H9 (cell line): ENCODE measurements around the gene ATAD2B. TPM values are rescaled to one million over a fixed set of nuclear protein-coding genes. Genes with fewer than 3 reads are reported as not detected.

ENCODE experiments used
- DNase-seq: peaks from one replicate; pipeline ENCODE4 v3.0.0-alpha.2; 2017
- H2AFZ ChIP-seq: one replicate; pipeline ENCODE4 v1.6.1; 2013; ENCODE audit warnings: mild to moderate bottlenecking, low read length, control low read depth, moderate library complexity
- H2AK5ac ChIP-seq: 2 replicates; pipeline ENCODE4 v1.6.1; 2013; ENCODE audit warnings: low read length, control low read depth, mixed read lengths; ENCODE audit not compliant: insufficient read length
- H2BK120ac ChIP-seq: one replicate; pipeline ENCODE4 v1.6.1; 2013; ENCODE audit warnings: low read depth, mild to moderate bottlenecking, low read length, control low read depth, inconsistent platforms; ENCODE audit not compliant: poor library complexity, severe bottlenecking
- H2BK12ac ChIP-seq: 2 replicates; pipeline ENCODE4 v1.6.1; 2013; ENCODE audit warnings: low read length, control low read depth, mixed read lengths, low read depth; ENCODE audit not compliant: insufficient read length
- H2BK15ac ChIP-seq: 2 replicates; pipeline ENCODE4 v1.6.1; 2013; ENCODE audit warnings: low read depth, low read length, control low read depth
- H2BK20ac ChIP-seq: one replicate; pipeline ENCODE4 v1.6.1; 2013; ENCODE audit warnings: low read depth, mild to moderate bottlenecking, low read length, control low read depth, inconsistent platforms; ENCODE audit not compliant: poor library complexity, severe bottlenecking
- H2BK5ac ChIP-seq: 2 replicates; pipeline ENCODE4 v1.6.1; 2013; ENCODE audit warnings: low read length, control low read depth, mixed read lengths; ENCODE audit not compliant: insufficient read length
- H3K14ac ChIP-seq: 2 replicates; pipeline ENCODE4 v1.6.1; 2013; ENCODE audit warnings: low read length, control low read depth; ENCODE audit not compliant: insufficient read depth
- H3K18ac ChIP-seq: 2 replicates; pipeline ENCODE4 v1.6.1; 2013; ENCODE audit warnings: low read depth, mild to moderate bottlenecking, mixed read lengths, low read length, control low read depth; ENCODE audit not compliant: insufficient read length
- H3K23ac ChIP-seq: 2 replicates; pipeline ENCODE4 v1.6.1; 2013; ENCODE audit warnings: low read length, control low read depth, mixed read lengths, low read depth; ENCODE audit not compliant: insufficient read length
- H3K23me2 ChIP-seq: 2 replicates; pipeline ENCODE4 v1.6.1; 2013; ENCODE audit warnings: low read depth, mild to moderate bottlenecking, mixed read lengths, low read length, control low read depth; ENCODE audit not compliant: insufficient read length, poor library complexity, severe bottlenecking
- H3K27ac ChIP-seq: 2 replicates; pipeline ENCODE4 v1.5.1; 2013; ENCODE audit warnings: low read length, control low read depth, mixed read lengths, low read depth; ENCODE audit not compliant: insufficient read length
- H3K27me3 ChIP-seq: 2 replicates; pipeline ENCODE4 v1.6.1; 2013; ENCODE audit warnings: low read length, control low read depth, inconsistent platforms; ENCODE audit not compliant: insufficient read depth
- H3K4ac ChIP-seq: 2 replicates; pipeline ENCODE4 v1.6.1; 2013; ENCODE audit warnings: low read depth, mild to moderate bottlenecking, control low read depth, inconsistent platforms, low read length, moderate library complexity
- H3K4me1 ChIP-seq: 2 replicates; pipeline ENCODE4 v1.6.1; 2013; ENCODE audit warnings: low read length, control low read depth, inconsistent platforms; ENCODE audit not compliant: insufficient read depth
- H3K4me2 ChIP-seq: 2 replicates; pipeline ENCODE4 v1.6.1; 2013; ENCODE audit warnings: low read length, control low read depth, mixed read lengths; ENCODE audit not compliant: insufficient read length, insufficient read depth
- H3K56ac ChIP-seq: 2 replicates; pipeline ENCODE4 v1.6.1; 2013; ENCODE audit warnings: low read depth, mild to moderate bottlenecking, mixed read lengths, low read length, control low read depth; ENCODE audit not compliant: insufficient read length
- H3K79me1 ChIP-seq: 2 replicates; pipeline ENCODE4 v1.6.1; 2013; ENCODE audit warnings: low read depth, mild to moderate bottlenecking, moderate library complexity, low read length, control low read depth, inconsistent platforms; ENCODE audit not compliant: insufficient read depth, poor library complexity, severe bottlenecking
- H3K79me2 ChIP-seq: 2 replicates; pipeline ENCODE4 v1.6.1; 2013; ENCODE audit warnings: low read length, control low read depth, inconsistent platforms; ENCODE audit not compliant: insufficient read depth
- H3K9ac ChIP-seq: 2 replicates; pipeline ENCODE4 v1.6.1; 2013; ENCODE audit warnings: low read length, control low read depth, mixed read lengths; ENCODE audit not compliant: insufficient read length; ENCODE audit errors: extremely low read depth
- H3K9me3 ChIP-seq: one replicate; pipeline ENCODE4 v1.6.1; 2013; ENCODE audit warnings: low read depth, low read length, inconsistent platforms; ENCODE audit not compliant: control insufficient read depth
- H3T11ph ChIP-seq: one replicate; pipeline ENCODE4 v1.6.1; 2013; ENCODE audit warnings: mild to moderate bottlenecking, low read length, control low read depth, inconsistent platforms
- H4K20me1 ChIP-seq: one replicate; pipeline ENCODE4 v1.6.1; 2013; ENCODE audit not compliant: control insufficient read depth, insufficient read length, insufficient read depth
- H4K5ac ChIP-seq: 2 replicates; pipeline ENCODE4 v1.6.1; 2013; ENCODE audit warnings: low read depth, mild to moderate bottlenecking, mixed read lengths, low read length, control low read depth; ENCODE audit not compliant: insufficient read length
- H4K8ac ChIP-seq: replicated peaks from 2 replicates; pipeline ENCODE4 v1.6.1; 2013; ENCODE audit warnings: low read length, control low read depth, mixed read lengths, low read depth; ENCODE audit not compliant: insufficient read length
- H4K91ac ChIP-seq: 2 replicates; pipeline ENCODE4 v1.6.1; 2013; ENCODE audit warnings: low read depth, mild to moderate bottlenecking, moderate library complexity, mixed read lengths, low read length, control low read depth; ENCODE audit not compliant: insufficient read length
- H3K27ac Mint-ChIP-seq, 3 experiments: 2 replicates in 2 of 3; 3 replicates in 1 of 3; pipeline ENCODE4 v1.8.0; 2020 to 2021; ENCODE audit warnings: mixed read lengths in 3 of 3, mild to moderate bottlenecking in 1 of 3, moderate library complexity in 1 of 3
- H3K27me3 Mint-ChIP-seq: 2 replicates; pipeline ENCODE4 v1.8.0; 2021; ENCODE audit warnings: low read depth, mild to moderate bottlenecking, moderate library complexity, mixed read lengths
- H3K36me3 Mint-ChIP-seq, 3 experiments: 2 replicates in 2 of 3; 3 replicates in 1 of 3; pipeline ENCODE4 v1.8.0; 2020 to 2021; ENCODE audit warnings: low read depth in 3 of 3, mixed read lengths in 3 of 3; ENCODE audit not compliant: insufficient read depth in 1 of 3
- H3K4me1 Mint-ChIP-seq, 2 experiments: 2 replicates each; pipeline ENCODE4 v1.8.0; 2020; ENCODE audit warnings: mixed read lengths in 2 of 2
- H3K4me3 Mint-ChIP-seq, 2 experiments: 2 replicates in 1 of 2; 3 replicates in 1 of 2; pipeline ENCODE4 v1.8.0; 2020 to 2021; ENCODE audit warnings: mild to moderate bottlenecking in 2 of 2, mixed read lengths in 2 of 2, moderate library complexity in 1 of 2
- H3K9me3 Mint-ChIP-seq, 2 experiments: 2 replicates in 1 of 2; 3 replicates in 1 of 2; pipeline ENCODE4 v1.8.0; 2020; ENCODE audit warnings: mild to moderate bottlenecking in 2 of 2, mixed read lengths in 2 of 2, moderate library complexity in 1 of 2
- WGBS: extraction: QIAGEN DNeasy Blood & Tissue Kit; methylation state at CpG from one replicate; pipeline ENCODE4 v1.1.7; 2013; ENCODE audit warnings: missing lambda C conversion rate, low lambda C conversion rate, mixed read lengths; ENCODE audit not compliant: insufficient read length; ENCODE audit errors: extremely low coverage; 5-methylcytosine and 5-hydroxymethylcytosine counted together
- total RNA-seq: library from RNA; stranded (reverse); gene quantifications from 2 replicates; pipeline ENCODE4 v1.2.1, GENCODE V29; 2021
- TF ChIP-seq, protein P1 (sequence below): fragments of 200-600 bp; sonication (generic); conservative IDR thresholded peaks from 3 replicates; pipeline ENCODE4 v1.8.0; 2021; ENCODE audit warnings: antibody characterized with exemption, mild to moderate bottlenecking

ATAD2B gene
- total RNA-seq, 1 experiment from 2014 or later: 21.4 TPM

DNA sequence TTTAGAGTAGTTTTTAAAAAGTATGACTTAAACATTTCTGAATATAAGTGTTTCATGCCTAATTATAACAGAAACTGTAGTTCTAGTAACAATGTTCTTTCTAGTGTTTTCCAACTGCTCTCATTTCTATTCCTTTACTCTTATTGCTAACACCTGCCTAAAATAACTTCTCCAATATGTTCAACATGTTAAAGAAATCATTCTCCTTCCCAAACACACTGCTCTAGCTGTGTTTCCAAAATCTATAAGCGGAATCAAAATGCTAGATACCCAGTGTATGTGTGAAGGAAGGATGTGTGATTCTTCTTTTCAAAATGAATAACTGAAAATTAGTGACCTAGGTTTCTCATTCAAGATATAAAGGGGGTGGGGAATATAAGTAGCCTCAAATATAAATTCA is 89.1 kb downstream of the ATAD2B start:
- H2BK20ac ChIP-seq: no peak overlapping the region
- no peaks in the 10 kb centered on the region for H3K27me3 Mint-ChIP-seq
- DNase-seq: no peak

More for the DNA sequence above, 89.1 kb downstream of the ATAD2B start:
- WGBS: no CpG with 5 or more reads among the region's 1 CpG
- Histone ChIP-seq H4K8ac (no peak overlapping the region), H3K56ac (no peak overlapping the region), H2BK15ac (no peak overlapping the region), H3K14ac (no peak overlapping the region), H3K18ac (no peak overlapping the region), H2BK5ac (no peak overlapping the region), H3K23ac (no peak overlapping the region), H3K23me2 (no peaks in the 10 kb centered on the region), H3K4me1 (no peaks in the 10 kb centered on the region), H2AFZ (no peak overlapping the region), H4K20me1 (no peaks in the 10 kb centered on the region), H4K5ac (no peak overlapping the region), H3K4ac (no peak overlapping the region), H3K79me1 (no peaks in the 10 kb centered on the region), H3K9ac (no peak overlapping the region), H3K79me2 (no peaks in the 10 kb centered on the region), H3K4me2 (no peak overlapping the region), H2BK120ac (no peak overlapping the region), H3K9me3 (no peaks in the 10 kb centered on the region), H2AK5ac (no peak overlapping the region), H3K27ac (no peak overlapping the region), H3K27me3 (no peaks in the 10 kb centered on the region), H2BK12ac (no peak overlapping the region), H3T11ph (no peak overlapping the region), H4K91ac (no peak overlapping the region)
- Mint-ChIP-seq H3K4me1 (peaks cover 3 to 7% of the 10 kb centered on the region in 2 experiments; a peak in 3 of 4 replicates), H3K27ac (no peak overlapping the region; a peak in 1 of 7 replicates), H3K9me3 (peaks cover 4 to 5% of the 10 kb centered on the region in 2 experiments; a peak in 4 of 5 replicates), H3K4me3 (no peak overlapping the region), H3K36me3 (peaks cover 29 to 49% (median 36%) of the 10 kb centered on the region in 3 experiments)
- TF ChIP-seq, protein P1, sequence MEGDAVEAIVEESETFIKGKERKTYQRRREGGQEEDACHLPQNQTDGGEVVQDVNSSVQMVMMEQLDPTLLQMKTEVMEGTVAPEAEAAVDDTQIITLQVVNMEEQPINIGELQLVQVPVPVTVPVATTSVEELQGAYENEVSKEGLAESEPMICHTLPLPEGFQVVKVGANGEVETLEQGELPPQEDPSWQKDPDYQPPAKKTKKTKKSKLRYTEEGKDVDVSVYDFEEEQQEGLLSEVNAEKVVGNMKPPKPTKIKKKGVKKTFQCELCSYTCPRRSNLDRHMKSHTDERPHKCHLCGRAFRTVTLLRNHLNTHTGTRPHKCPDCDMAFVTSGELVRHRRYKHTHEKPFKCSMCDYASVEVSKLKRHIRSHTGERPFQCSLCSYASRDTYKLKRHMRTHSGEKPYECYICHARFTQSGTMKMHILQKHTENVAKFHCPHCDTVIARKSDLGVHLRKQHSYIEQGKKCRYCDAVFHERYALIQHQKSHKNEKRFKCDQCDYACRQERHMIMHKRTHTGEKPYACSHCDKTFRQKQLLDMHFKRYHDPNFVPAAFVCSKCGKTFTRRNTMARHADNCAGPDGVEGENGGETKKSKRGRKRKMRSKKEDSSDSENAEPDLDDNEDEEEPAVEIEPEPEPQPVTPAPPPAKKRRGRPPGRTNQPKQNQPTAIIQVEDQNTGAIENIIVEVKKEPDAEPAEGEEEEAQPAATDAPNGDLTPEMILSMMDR: no peak
